Measurements from ENCODE around the gene TTC33.

Gene TTC33

DNA sequence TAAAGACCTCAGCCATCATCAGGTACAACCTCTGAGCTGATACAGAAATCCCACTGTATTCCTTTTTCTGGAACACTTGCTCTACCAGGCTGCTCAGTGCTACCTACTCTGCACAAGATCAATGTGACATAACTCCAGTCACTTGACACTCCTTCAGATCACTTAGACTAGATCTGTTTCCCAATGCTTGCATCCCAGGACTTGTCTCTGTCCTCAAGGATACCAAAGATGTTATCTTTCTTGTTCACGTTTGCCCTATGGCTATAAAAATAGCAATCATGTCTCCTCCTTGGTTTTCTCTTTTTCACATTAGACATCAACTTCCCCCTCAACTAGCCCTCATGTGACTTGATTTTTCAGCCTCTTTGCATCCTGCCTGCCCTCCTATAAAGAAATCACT, 264.1 kb downstream of the TTC33 start:
- ChIA-PET CTCF (interaction anchor here (0.6 kb wide), 1 partner anchor 10 kb away, joined by 3 read pairs; no protein-coding TSS in a partner anchor), POLR2A (ENCODE audit: low non-redundant PET) (no interaction called here)
- no peak overlapping the region for H3K27ac ChIP-seq
- no peak for DNase-seq (ENCODE audit: low spot score)
- TF ChIP-seq, protein P1, sequence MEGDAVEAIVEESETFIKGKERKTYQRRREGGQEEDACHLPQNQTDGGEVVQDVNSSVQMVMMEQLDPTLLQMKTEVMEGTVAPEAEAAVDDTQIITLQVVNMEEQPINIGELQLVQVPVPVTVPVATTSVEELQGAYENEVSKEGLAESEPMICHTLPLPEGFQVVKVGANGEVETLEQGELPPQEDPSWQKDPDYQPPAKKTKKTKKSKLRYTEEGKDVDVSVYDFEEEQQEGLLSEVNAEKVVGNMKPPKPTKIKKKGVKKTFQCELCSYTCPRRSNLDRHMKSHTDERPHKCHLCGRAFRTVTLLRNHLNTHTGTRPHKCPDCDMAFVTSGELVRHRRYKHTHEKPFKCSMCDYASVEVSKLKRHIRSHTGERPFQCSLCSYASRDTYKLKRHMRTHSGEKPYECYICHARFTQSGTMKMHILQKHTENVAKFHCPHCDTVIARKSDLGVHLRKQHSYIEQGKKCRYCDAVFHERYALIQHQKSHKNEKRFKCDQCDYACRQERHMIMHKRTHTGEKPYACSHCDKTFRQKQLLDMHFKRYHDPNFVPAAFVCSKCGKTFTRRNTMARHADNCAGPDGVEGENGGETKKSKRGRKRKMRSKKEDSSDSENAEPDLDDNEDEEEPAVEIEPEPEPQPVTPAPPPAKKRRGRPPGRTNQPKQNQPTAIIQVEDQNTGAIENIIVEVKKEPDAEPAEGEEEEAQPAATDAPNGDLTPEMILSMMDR (conservative IDR thresholded peaks at IDR 0.05; ENCODE audit: low read depth), result no peak

GRCh38 chr5:40490464-40491111, 265.2 kb downstream of the TTC33 start:
- ChIA-PET POLR2A (ENCODE audit: low non-redundant PET) (no interaction called here), CTCF (no interaction called here)
- no peak for DNase-seq (ENCODE audit: low spot score)
- TF ChIP-seq, protein P1 (conservative IDR thresholded peaks at IDR 0.05; ENCODE audit: low read depth), result no peak
- H3K27ac ChIP-seq, result no peak overlapping the region

- no peak overlapping the region for H3K27ac ChIP-seq
- ChIA-PET CTCF (interaction anchor here (0.6 kb wide), 1 partner anchor 762 kb away, joined by 3 read pairs; no protein-coding TSS in a partner anchor), POLR2A (ENCODE audit: low non-redundant PET) (no interaction called here)
- DNase-seq (ENCODE audit: low spot score), result no peak
- TF ChIP-seq, protein P1 (conservative IDR thresholded peaks at IDR 0.05; ENCODE audit: low read depth), result no peak
Observed at GRCh38 chr5:40489421-40489820, 266.3 kb downstream of the TTC33 start.

DNA sequence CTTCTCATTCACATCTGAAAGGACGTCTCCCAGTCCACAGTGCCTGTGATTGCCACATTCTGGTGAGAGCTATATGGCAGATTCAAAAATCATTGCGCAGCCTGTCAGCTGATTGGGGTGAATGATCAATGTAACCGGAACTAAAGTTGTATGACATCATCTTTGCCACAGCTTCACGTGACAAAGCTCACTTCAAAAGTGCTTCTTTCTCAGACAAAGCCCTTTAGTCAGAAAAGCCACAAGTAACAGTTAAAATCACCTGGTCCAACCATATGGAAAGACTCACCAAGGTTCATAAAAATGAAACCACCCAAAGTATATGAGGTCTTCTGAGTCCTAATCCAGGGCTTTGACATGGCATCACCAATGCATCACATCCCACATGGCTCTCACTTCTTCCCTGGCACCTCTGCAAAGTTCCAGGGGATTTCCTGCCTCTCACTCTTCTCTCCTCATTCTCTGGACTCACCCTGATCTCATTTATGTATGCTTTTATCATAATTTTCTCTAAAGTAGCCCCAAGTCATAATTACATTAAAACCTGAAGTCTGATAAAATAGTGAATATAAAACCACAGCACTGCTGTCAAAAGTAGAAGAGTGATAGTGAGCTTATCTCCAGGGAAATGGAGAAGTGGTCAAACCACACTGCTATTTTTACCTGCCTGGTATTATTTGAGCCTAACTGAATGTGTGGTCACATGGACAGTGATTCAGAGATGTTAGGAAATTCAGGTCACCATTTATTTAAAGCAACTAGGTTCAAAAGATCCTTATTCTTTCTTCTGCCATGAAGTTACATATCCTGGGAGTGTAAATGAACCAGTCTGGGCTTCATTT, 269.1 kb downstream of the TTC33 start:
- no peak for DNase-seq (ENCODE audit: low spot score)
- TF ChIP-seq, protein P1 (conservative IDR thresholded peaks at IDR 0.05; ENCODE audit: low read depth), result no peak
- ChIA-PET POLR2A (ENCODE audit: low non-redundant PET) (no interaction called here), CTCF (interaction anchor here (0.6 kb wide), 1 partner anchor 248 kb away, joined by 4 read pairs; no protein-coding TSS in a partner anchor)
- no peak overlapping the region for H3K27ac ChIP-seq

GRCh38 chr5:40485021-40485998, 270.5 kb downstream of the TTC33 start:
- no peak overlapping the region for H3K27ac ChIP-seq
- POLR2A ChIA-PET (ENCODE audit: low non-redundant PET), result no interaction called here

More at GRCh38 chr5:40485021-40485998, 270.5 kb downstream of the TTC33 start:
- TF ChIP-seq, protein P1 (conservative IDR thresholded peaks at IDR 0.05; ENCODE audit: low read depth), result no peak
- CTCF ChIA-PET, result interaction anchor here (0.6 kb wide), 1 partner anchor 227 kb away, joined by 5 read pairs; no protein-coding TSS in a partner anchor
- no peak for DNase-seq (ENCODE audit: low spot score)

Data from RWPE1 (cell line).